Measurements from ENCODE around the gene ORC6.

DNA sequence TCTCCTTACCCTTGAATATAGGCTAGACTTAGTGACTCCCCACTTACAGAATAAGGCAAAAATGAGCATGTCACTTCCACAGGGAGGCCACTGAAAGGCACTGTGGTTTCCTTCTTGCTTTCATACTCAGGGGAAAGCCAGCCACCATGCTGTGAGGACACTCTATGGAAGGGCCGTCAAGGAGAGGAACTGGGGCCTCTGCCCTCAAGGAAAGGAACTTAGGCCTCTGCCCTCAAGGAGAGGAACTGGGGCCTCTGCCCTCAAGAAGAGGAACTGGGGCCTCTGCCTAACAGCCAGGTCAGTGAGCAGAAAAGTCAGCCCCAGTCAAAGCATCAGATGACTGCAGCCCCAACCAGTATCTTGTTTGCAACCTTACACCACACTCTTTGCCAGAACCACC is 30.5 kb upstream of the ORC6 start:
- TF ChIP-seq, protein P1, sequence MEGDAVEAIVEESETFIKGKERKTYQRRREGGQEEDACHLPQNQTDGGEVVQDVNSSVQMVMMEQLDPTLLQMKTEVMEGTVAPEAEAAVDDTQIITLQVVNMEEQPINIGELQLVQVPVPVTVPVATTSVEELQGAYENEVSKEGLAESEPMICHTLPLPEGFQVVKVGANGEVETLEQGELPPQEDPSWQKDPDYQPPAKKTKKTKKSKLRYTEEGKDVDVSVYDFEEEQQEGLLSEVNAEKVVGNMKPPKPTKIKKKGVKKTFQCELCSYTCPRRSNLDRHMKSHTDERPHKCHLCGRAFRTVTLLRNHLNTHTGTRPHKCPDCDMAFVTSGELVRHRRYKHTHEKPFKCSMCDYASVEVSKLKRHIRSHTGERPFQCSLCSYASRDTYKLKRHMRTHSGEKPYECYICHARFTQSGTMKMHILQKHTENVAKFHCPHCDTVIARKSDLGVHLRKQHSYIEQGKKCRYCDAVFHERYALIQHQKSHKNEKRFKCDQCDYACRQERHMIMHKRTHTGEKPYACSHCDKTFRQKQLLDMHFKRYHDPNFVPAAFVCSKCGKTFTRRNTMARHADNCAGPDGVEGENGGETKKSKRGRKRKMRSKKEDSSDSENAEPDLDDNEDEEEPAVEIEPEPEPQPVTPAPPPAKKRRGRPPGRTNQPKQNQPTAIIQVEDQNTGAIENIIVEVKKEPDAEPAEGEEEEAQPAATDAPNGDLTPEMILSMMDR (IDR thresholded peaks at IDR 0.05) = no peak
- TF ChIP-seq EP300 (IDR thresholded peaks at IDR 0.05; ENCODE audit: low read depth) = no peak
- no peak for TF ChIP-seq POLR2A (IDR thresholded peaks at IDR 0.05)
